Measurements from ENCODE around the gene GZMM. TPM values are rescaled to one million over a fixed set of nuclear protein-coding genes. Genes with fewer than 3 reads are reported as not detected.
A peak's percentile ranks its signal among the peaks of the same experiment; 100 is the strongest.

GZMM gene
- total and polyA plus RNA-seq, 2 experiments from 2014 or later, result 0.29 TPM; not detected in 1

- H3K27me3 ChIP-seq (ENCODE audit: insufficient read depth), result no peaks in the 10 kb centered on the region
- H3K9me3 Mint-ChIP-seq, result no peaks in the 10 kb centered on the region
- H3F3A ChIP-seq (replicated peaks; ENCODE audit: low read depth), result no peaks in the 10 kb centered on the region
- no peak overlapping the region for H3K4me2 ChIP-seq
- TF ChIP-seq NANOG (IDR thresholded peaks at IDR 0.05; ENCODE audit: borderline replicate concordance), result no peak
- peak in 1 of 2 experiments; percentile 16; a peak in 1 of 4 replicates for TF ChIP-seq CTCF (conservative IDR thresholded peaks at IDR 0.05; ENCODE audit: low read depth in 2 of 2)
- H3K4me1 Mint-ChIP-seq, result peaks cover 3% of the 10 kb centered on the region; the same call in 1 of the 3 replicates
- no peaks in the 10 kb centered on the region for H3K4me1 ChIP-seq (ENCODE audit: insufficient read depth)
- no peaks in the 10 kb centered on the region for H3K9me2 ChIP-seq (ENCODE audit: insufficient read depth)
- ATAC-seq (no peak), DNase-seq (ENCODE audit: low spot score) (no peak)
- H3K4me3 Mint-ChIP-seq, result no peak overlapping the region
- no peaks in the 10 kb centered on the region for H4K20me1 ChIP-seq (replicated peaks; ENCODE audit: insufficient read depth)
- no peaks in the 10 kb centered on the region for H3K79me2 ChIP-seq (replicated peaks; ENCODE audit: insufficient read depth)
- no peak overlapping the region for H3K27ac Mint-ChIP-seq
- no peak overlapping the region for H2AFZ ChIP-seq
- peaks cover 10% of the 10 kb centered on the region for H3K27me3 Mint-ChIP-seq (ENCODE audit: insufficient read depth, low read depth, poor library complexity)
- no peak overlapping the region for H3K27ac ChIP-seq (ENCODE audit: low read depth)
- no peaks in the 10 kb centered on the region for H3K36me3 ChIP-seq (ENCODE audit: insufficient read depth)
- no peaks in the 10 kb centered on the region for H3K36me3 Mint-ChIP-seq (ENCODE audit: low read depth)
- H3K4me3 ChIP-seq, result no peak overlapping the region
Observed at GRCh38 chr19:548886-549830, 5.3 kb downstream of the GZMM start.

GRCh38 chr19:554817-555216 is 11.0 kb downstream of the GZMM start:
- H3K27me3 Mint-ChIP-seq (ENCODE audit: insufficient read depth, low read depth, poor library complexity), result peaks cover 10% of the 10 kb centered on the region
- no peak for ATAC-seq
- H3K4me1 Mint-ChIP-seq, result peaks cover 3% of the 10 kb centered on the region; the same call in 1 of the 3 replicates

More at GRCh38 chr19:554817-555216, 11.0 kb downstream of the GZMM start:
- no peaks in the 10 kb centered on the region for H3K79me2 ChIP-seq (replicated peaks; ENCODE audit: insufficient read depth)
- H3K9me2 ChIP-seq (ENCODE audit: insufficient read depth), result no peaks in the 10 kb centered on the region
- no peak overlapping the region for H3K4me2 ChIP-seq
- no peak overlapping the region for H2AFZ ChIP-seq
- Mint-ChIP-seq H3K27ac (no peak overlapping the region), H3K9me3 (no peaks in the 10 kb centered on the region), H3K36me3 (ENCODE audit: low read depth) (no peaks in the 10 kb centered on the region), H3K4me3 (no peak overlapping the region)
- H4K20me1 ChIP-seq (replicated peaks; ENCODE audit: insufficient read depth), result no peaks in the 10 kb centered on the region
- no peaks in the 10 kb centered on the region for H3K36me3 ChIP-seq (ENCODE audit: insufficient read depth)
- no peak overlapping the region for H3K4me3 ChIP-seq
- DNase-seq (ENCODE audit: low spot score), result no peak
- no peaks in the 10 kb centered on the region for H3K4me1 ChIP-seq (ENCODE audit: insufficient read depth)
- no peaks in the 10 kb centered on the region for H3F3A ChIP-seq (replicated peaks; ENCODE audit: low read depth)
- no peak overlapping the region for H3K27ac ChIP-seq (ENCODE audit: low read depth)
- TF ChIP-seq STAT1 (IDR thresholded peaks at IDR 0.05; ENCODE audit: unreplicated experiment) (no peak), EZH2phosphoT487 (IDR thresholded peaks at IDR 0.05; ENCODE audit: unreplicated experiment) (no peak), REST (IDR thresholded peaks at IDR 0.05; ENCODE audit: unreplicated experiment) (no peak), NANOG (IDR thresholded peaks at IDR 0.05; ENCODE audit: borderline replicate concordance) (no peak), CREB1 (CRISPR knock-in tag; IDR thresholded peaks at IDR 0.05; ENCODE audit: low read depth) (no peak), POLR2AphosphoS5 (IDR thresholded peaks at IDR 0.05; ENCODE audit: low read depth) (no peak), JUNB (IDR thresholded peaks at IDR 0.05; ENCODE audit: unreplicated experiment) (no peak), ZNF114 (CRISPR knock-in tag; IDR thresholded peaks at IDR 0.05) (no peak), EZH2 (IDR thresholded peaks at IDR 0.05; ENCODE audit: low read depth, unreplicated experiment) (no peak), CTCF (conservative IDR thresholded peaks at IDR 0.05; ENCODE audit: low read depth in 2 of 2) (no peak)
- H3K27me3 ChIP-seq (ENCODE audit: insufficient read depth), result no peaks in the 10 kb centered on the region

All from GM23338 (cell line).